ENCODE measurements around the gene SCAMP1. TPM values are rescaled to one million over a fixed set of nuclear protein-coding genes. Genes with fewer than 3 reads are reported as not detected.

Gene SCAMP1
- total RNA-seq, 1 donor, result 24.9 TPM

GRCh38 chr5:78486218-78486617 lies 125.8 kb downstream of the SCAMP1 start:
- H3K27me3 ChIP-seq (ENCODE audit: insufficient read depth, low read length), result no peaks in the 10 kb centered on the region
- H3K4me1 ChIP-seq (ENCODE audit: insufficient read depth, low read length), result peaks cover 37% of the 10 kb centered on the region
- no peaks in the 10 kb centered on the region for H3K9me3 ChIP-seq (ENCODE audit: low read depth, low read length)
- H3K4me3 ChIP-seq (ENCODE audit: low read length), result no peak overlapping the region

- Histone ChIP-seq H3K9me3 (ENCODE audit: low read depth, low read length) (no peaks in the 10 kb centered on the region), H3K4me3 (ENCODE audit: low read length) (no peak overlapping the region), H3K27me3 (ENCODE audit: insufficient read depth, low read length) (no peaks in the 10 kb centered on the region), H3K4me1 (ENCODE audit: insufficient read depth, low read length) (peaks cover 36% of the 10 kb centered on the region)
Observed at GRCh38 chr5:78487846-78488245, 127.4 kb downstream of the SCAMP1 start.

GRCh38 chr5:78490709-78491485 lies 130.5 kb downstream of the SCAMP1 start:
- H3K9me3 ChIP-seq (ENCODE audit: low read depth, low read length), result no peaks in the 10 kb centered on the region
- no peaks in the 10 kb centered on the region for H3K27me3 ChIP-seq (ENCODE audit: insufficient read depth, low read length)

GRCh38 chr5:78492224-78492623 lies 131.8 kb downstream of the SCAMP1 start:
- no peaks in the 10 kb centered on the region for H3K9me3 ChIP-seq (ENCODE audit: low read depth, low read length)
- peaks cover 24% of the 10 kb centered on the region for H3K4me1 ChIP-seq (ENCODE audit: insufficient read depth, low read length)
- no peaks in the 10 kb centered on the region for H3K27me3 ChIP-seq (ENCODE audit: insufficient read depth, low read length)
- no peak overlapping the region for H3K4me3 ChIP-seq (ENCODE audit: low read length)

More at GRCh38 chr5:78490709-78491485, 130.5 kb downstream of the SCAMP1 start:
- peaks cover 21% of the 10 kb centered on the region for H3K4me1 ChIP-seq (ENCODE audit: insufficient read depth, low read length)
- H3K4me3 ChIP-seq (ENCODE audit: low read length), result no peak overlapping the region

- no peaks in the 10 kb centered on the region for H3K9me3 ChIP-seq (ENCODE audit: low read depth, low read length)
- H3K27me3 ChIP-seq (ENCODE audit: insufficient read depth, low read length), result no peaks in the 10 kb centered on the region
- H3K4me1 ChIP-seq (ENCODE audit: insufficient read depth, low read length), result peaks cover 24% of the 10 kb centered on the region
- no peak overlapping the region for H3K4me3 ChIP-seq (ENCODE audit: low read length)
Observed at GRCh38 chr5:78492650-78493049, 132.2 kb downstream of the SCAMP1 start.

GRCh38 chr5:78495800-78496199 lies 135.4 kb downstream of the SCAMP1 start:
- H3K9me3 ChIP-seq (ENCODE audit: low read depth, low read length), result no peaks in the 10 kb centered on the region
- no peaks in the 10 kb centered on the region for H3K27me3 ChIP-seq (ENCODE audit: insufficient read depth, low read length)
- no peak overlapping the region for H3K4me3 ChIP-seq (ENCODE audit: low read length)
- H3K4me1 ChIP-seq (ENCODE audit: insufficient read depth, low read length), result peaks cover 23% of the 10 kb centered on the region

- Histone ChIP-seq H3K27me3 (ENCODE audit: insufficient read depth, low read length) (peaks cover 3% of the 10 kb centered on the region), H3K9me3 (ENCODE audit: low read depth, low read length) (no peaks in the 10 kb centered on the region), H3K4me3 (ENCODE audit: low read length) (no peak overlapping the region), H3K4me1 (ENCODE audit: insufficient read depth, low read length) (peaks cover 29% of the 10 kb centered on the region)
Observed at GRCh38 chr5:78496373-78496772, 136.0 kb downstream of the SCAMP1 start.

- peaks cover 38% of the 10 kb centered on the region for H3K4me1 ChIP-seq (ENCODE audit: insufficient read depth, low read length)
- H3K27me3 ChIP-seq (ENCODE audit: insufficient read depth, low read length), result peaks cover 3% of the 10 kb centered on the region
- no peaks in the 10 kb centered on the region for H3K9me3 ChIP-seq (ENCODE audit: low read depth, low read length)
- no peak overlapping the region for H3K4me3 ChIP-seq (ENCODE audit: low read length)
Observed at GRCh38 chr5:78497573-78498533, 137.4 kb downstream of the SCAMP1 start.

GRCh38 chr5:78499485-78499884 lies 139.1 kb downstream of the SCAMP1 start:
- H3K4me3 ChIP-seq (ENCODE audit: low read length), result no peak overlapping the region
- H3K4me1 ChIP-seq (ENCODE audit: insufficient read depth, low read length), result peaks cover 38% of the 10 kb centered on the region
- peaks cover 3% of the 10 kb centered on the region for H3K27me3 ChIP-seq (ENCODE audit: insufficient read depth, low read length)
- no peaks in the 10 kb centered on the region for H3K9me3 ChIP-seq (ENCODE audit: low read depth, low read length)

- H3K27me3 ChIP-seq (ENCODE audit: insufficient read depth, low read length), result peaks cover 3% of the 10 kb centered on the region
- H3K9me3 ChIP-seq (ENCODE audit: low read depth, low read length), result no peaks in the 10 kb centered on the region
- peaks cover 38% of the 10 kb centered on the region for H3K4me1 ChIP-seq (ENCODE audit: insufficient read depth, low read length)
- no peak overlapping the region for H3K4me3 ChIP-seq (ENCODE audit: low read length)
Observed at GRCh38 chr5:78500028-78500427, 139.6 kb downstream of the SCAMP1 start.

- Histone ChIP-seq H3K4me1 (ENCODE audit: insufficient read depth, low read length) (peaks cover 30% of the 10 kb centered on the region), H3K27me3 (ENCODE audit: insufficient read depth, low read length) (peaks cover 3% of the 10 kb centered on the region), H3K9me3 (ENCODE audit: low read depth, low read length) (no peaks in the 10 kb centered on the region), H3K4me3 (ENCODE audit: low read length) (no peak overlapping the region)
Observed at GRCh38 chr5:78500871-78501270, 140.5 kb downstream of the SCAMP1 start.

GRCh38 chr5:78501411-78502352 lies 141.3 kb downstream of the SCAMP1 start:
- Histone ChIP-seq H3K9me3 (ENCODE audit: low read depth, low read length) (no peaks in the 10 kb centered on the region), H3K4me3 (ENCODE audit: low read length) (no peak overlapping the region), H3K4me1 (ENCODE audit: insufficient read depth, low read length) (peaks cover 32% of the 10 kb centered on the region), H3K27me3 (ENCODE audit: insufficient read depth, low read length) (peaks cover 3% of the 10 kb centered on the region)

GRCh38 chr5:78503958-78504653 lies 143.7 kb downstream of the SCAMP1 start:
- Histone ChIP-seq H3K4me3 (ENCODE audit: low read length) (no peak overlapping the region), H3K4me1 (ENCODE audit: insufficient read depth, low read length) (peaks cover 46% of the 10 kb centered on the region), H3K27me3 (ENCODE audit: insufficient read depth, low read length) (peaks cover 4% of the 10 kb centered on the region), H3K9me3 (ENCODE audit: low read depth, low read length) (no peaks in the 10 kb centered on the region)
